CMK (cell line): ENCODE results near the gene CDK13.

Experiments used
- DNase-seq: peaks from one replicate; pipeline ENCODE4 v3.0.0-alpha.2; 2010; ENCODE audit warnings: low read depth

CDK13 gene

GRCh38 chr7:40148671-40149070 lies 198.6 kb downstream of the CDK13 start:
- no peak for DNase-seq
